Ecto neural progenitor cell (in vitro differentiated cells): Measurements from ENCODE around the gene NRIP3.
A peak's percentile ranks its signal among the peaks of the same experiment; 100 is the strongest.

Experiments
- DNase-seq: peaks from one replicate; pipeline ENCODE4 v3.0.0-alpha.2; 2018; ENCODE audit warnings: low spot score

Gene NRIP3

GRCh38 chr11:9003573-9004182 is at the start of gene NRIP3:
Gene NRIP3, minus strand, starts transcription at chr11:9004001. Its CDS starts 66 bp downstream, at chr11:9003935.
- DNase-seq: peak; percentile 84

GRCh38 chr11:9052316-9052715 is 48.5 kb upstream of the NRIP3 start:
- DNase-seq: no peak

- DNase-seq: no peak
Measured at GRCh38 chr11:9049959-9050358, 46.2 kb upstream of the NRIP3 start.

GRCh38 chr11:9047964-9048523 is 44.2 kb upstream of the NRIP3 start:
- no peak for DNase-seq

- no peak for DNase-seq
Measured at GRCh38 chr11:9046481-9046880, 42.7 kb upstream of the NRIP3 start.

GRCh38 chr11:9042488-9042887 is 38.7 kb upstream of the NRIP3 start:
- no peak for DNase-seq

GRCh38 chr11:9041747-9042146 is 37.9 kb upstream of the NRIP3 start:
- DNase-seq: no peak

- no peak for DNase-seq
Measured at GRCh38 chr11:9040410-9040809, 36.6 kb upstream of the NRIP3 start.

- DNase-seq: no peak
Measured at GRCh38 chr11:9039863-9040262, 36.1 kb upstream of the NRIP3 start.

- DNase-seq: no peak
Measured at GRCh38 chr11:9039198-9039597, 35.4 kb upstream of the NRIP3 start.

- no peak for DNase-seq
Measured at GRCh38 chr11:9038541-9038940, 34.7 kb upstream of the NRIP3 start.

- no peak for DNase-seq
Measured at GRCh38 chr11:9037963-9038362, 34.2 kb upstream of the NRIP3 start.

GRCh38 chr11:9037046-9037780 is 33.4 kb upstream of the NRIP3 start:
- peak; percentile 71 for DNase-seq

- no peak for DNase-seq
Measured at GRCh38 chr11:9030601-9031000, 26.8 kb upstream of the NRIP3 start.

GRCh38 chr11:9029422-9029821 is 25.6 kb upstream of the NRIP3 start:
- DNase-seq: no peak

- no peak for DNase-seq
Measured at GRCh38 chr11:9028581-9028980, 24.8 kb upstream of the NRIP3 start.

- no peak for DNase-seq
Measured at GRCh38 chr11:9025101-9025850, 21.5 kb upstream of the NRIP3 start.

GRCh38 chr11:9022961-9023680 is 19.3 kb upstream of the NRIP3 start:
- DNase-seq: no peak

- DNase-seq: no peak
Measured at GRCh38 chr11:9020916-9021315, 17.1 kb upstream of the NRIP3 start.

GRCh38 chr11:9019861-9020260 is 16.1 kb upstream of the NRIP3 start:
- no peak for DNase-seq

- DNase-seq: no peak
Measured at GRCh38 chr11:9017773-9018172, 14.0 kb upstream of the NRIP3 start.
